Activated naive CD4-positive, alpha-beta T cell treated with anti-CD3 and anti-CD28 coated beads for 36 hours (primary cell): Measurements from ENCODE around the gene INPP5J. TPM values are rescaled to one million over a fixed set of nuclear protein-coding genes. Genes with fewer than 3 reads are reported as not detected.
"Not testable (repeated sequence)": the region's sequence is repeated elsewhere in the genome, so short reads cannot be mapped to it uniquely, and the experiment has no call there.

ENCODE experiments used
- CTCF ChIA-PET: fragments of 350-600 bp; sonication (Branson Sonifier 250); formaldehyde crosslinking; loops from one replicate; lab custom pipeline; 2021; ENCODE audit warnings: antibody characterized with exemption; lab: Charles Lee
- DNase-seq: peaks from one replicate; pipeline ENCODE4 v3.0.0-alpha.2; 2020
- H3K27ac Mint-ChIP-seq: one replicate; pipeline ENCODE4 v1.8.0; 2021; ENCODE audit warnings: mild to moderate bottlenecking, mixed read lengths
- H3K27me3 Mint-ChIP-seq: one replicate; pipeline ENCODE4 v1.8.0; 2021; ENCODE audit warnings: low read depth, mixed read lengths
- H3K36me3 Mint-ChIP-seq: one replicate; pipeline ENCODE4 v1.8.0; 2021; ENCODE audit warnings: low read depth, mixed read lengths
- H3K4me1 Mint-ChIP-seq: one replicate; pipeline ENCODE4 v1.8.0; 2021; ENCODE audit warnings: low read depth, mixed read lengths
- H3K4me3 Mint-ChIP-seq: one replicate; pipeline ENCODE4 v1.8.0; 2021; ENCODE audit warnings: mild to moderate bottlenecking, moderate library complexity, mixed read lengths
- H3K9me3 Mint-ChIP-seq: one replicate; pipeline ENCODE4 v1.8.0; 2021; ENCODE audit warnings: mixed read lengths
- intact Hi-C: fragments of 100-400 bp; cut with micrococcal nuclease; formaldehyde crosslinking; loops from one replicate; pipeline ENCODE4 v1.15.1; 2023
- microRNA-seq: library from miRNA; unstranded; fragments of <30 nt; microRNA quantifications from one replicate; pipeline ENCODE4 v1.2.0, GENCODE V29; 2022; ENCODE audit warnings: borderline microRNAs expressed, borderline replicate concordance
- total RNA-seq, 2 experiments: library from RNA; stranded (reverse); gene quantifications; one replicate each; pipeline ENCODE4 v1.2.3, GENCODE V29; 2021

The INPP5J gene
- total RNA-seq, 2 experiments from 2014 or later, result 0.12 to 0.17 TPM

DNA sequence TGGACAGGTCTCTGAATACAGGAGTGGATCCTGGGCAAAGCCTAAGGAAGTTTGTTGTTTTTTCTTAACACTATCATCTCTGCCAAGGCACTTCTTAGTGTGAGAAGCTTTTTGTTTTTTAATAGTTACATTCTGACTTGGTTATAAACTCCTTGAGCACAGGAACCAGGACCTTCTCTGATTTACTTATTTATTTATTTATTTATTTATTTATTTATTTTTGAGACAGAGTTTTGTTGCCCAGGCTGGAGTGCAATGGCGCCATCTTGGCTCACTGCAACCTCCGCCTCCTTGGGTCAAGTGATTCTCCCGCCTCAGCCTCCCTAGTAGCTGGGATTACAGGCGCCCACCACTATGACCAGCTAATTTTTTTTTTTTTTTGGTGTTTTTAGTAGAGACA is 48.2 kb downstream of the INPP5J start:
- H3K36me3 Mint-ChIP-seq, result peaks cover 4% of the 10 kb centered on the region
- H3K27me3 Mint-ChIP-seq, result no peaks in the 10 kb centered on the region
- H3K27ac Mint-ChIP-seq, result no peak overlapping the region
- H3K4me1 Mint-ChIP-seq, result peaks cover 55% of the 10 kb centered on the region
- H3K9me3 Mint-ChIP-seq, result no peaks in the 10 kb centered on the region
- CTCF ChIA-PET, result interaction anchor here (0.6 kb wide), 1 partner anchor 152 kb away, joined by 6 read pairs; no protein-coding TSS in a partner anchor
- DNase-seq, result no peak
- no peak overlapping the region for H3K4me3 Mint-ChIP-seq
- intact Hi-C loops, result loop anchor here (5.0 to 10.0 kb wide), 2 partner anchors 116 to 474 kb away; no protein-coding TSS in a partner anchor

DNA sequence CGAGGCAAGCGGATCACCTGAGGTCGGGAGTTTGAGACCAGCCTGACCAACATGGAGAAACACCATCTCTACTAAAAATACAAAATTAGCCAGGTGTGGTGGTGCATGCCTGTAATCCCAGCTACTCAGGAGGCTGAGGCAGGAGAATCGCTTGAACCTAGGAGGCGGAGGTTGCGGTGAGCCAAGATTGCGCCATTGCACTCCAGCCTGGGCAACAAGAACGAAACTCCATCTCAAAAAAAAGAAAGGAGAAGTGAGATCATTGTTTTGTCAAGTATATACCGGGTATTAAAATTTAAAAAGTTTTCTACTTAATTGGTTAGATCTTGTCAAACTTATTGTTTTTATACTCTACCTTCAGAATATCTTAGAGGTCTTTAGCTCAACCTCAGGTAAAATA is 49.0 kb downstream of the INPP5J start:
- H3K27me3 Mint-ChIP-seq, DNase-seq, H3K36me3 Mint-ChIP-seq, H3K9me3 Mint-ChIP-seq, CTCF ChIA-PET, H3K4me3 Mint-ChIP-seq: not testable (repeated sequence)
- peak overlapping the region; percentile 61 for H3K27ac Mint-ChIP-seq
- intact Hi-C loops, result loop anchor here (5.0 to 10.0 kb wide), 2 partner anchors 116 to 473 kb away; no protein-coding TSS in a partner anchor
- peaks cover 50% of the 10 kb centered on the region for H3K4me1 Mint-ChIP-seq

GRCh38 chr22:31173386-31174145 is 50.8 kb downstream of the INPP5J start:
- intact Hi-C loops, result loop anchor here (1.0 to 10.0 kb wide), 5 partner anchors 13 to 471 kb away; partner anchors contain the start of genes LIMK2 and RNF185
- CTCF ChIA-PET, result interaction anchor here (0.8 kb wide), 1 partner anchor 11 kb away, joined by 5 read pairs; no protein-coding TSS in a partner anchor
- Mint-ChIP-seq H3K27ac (peak overlapping the region; percentile 84), H3K36me3 (peaks cover 4% of the 10 kb centered on the region), H3K4me1 (peaks cover 47% of the 10 kb centered on the region), H3K27me3 (no peaks in the 10 kb centered on the region), H3K9me3 (no peaks in the 10 kb centered on the region), H3K4me3 (peak overlapping the region; percentile 23)
- no peak for DNase-seq

- Mint-ChIP-seq H3K27me3 (no peaks in the 10 kb centered on the region), H3K9me3 (peaks cover 2% of the 10 kb centered on the region), H3K27ac (no peak overlapping the region), H3K4me1 (peaks cover 50% of the 10 kb centered on the region), H3K4me3 (no peak overlapping the region), H3K36me3 (peaks cover 10% of the 10 kb centered on the region)
- intact Hi-C loops, result loop anchor here (10.0 kb wide), 1 partner anchor 468 kb away; no protein-coding TSS in a partner anchor
- CTCF ChIA-PET, result interaction anchor here (0.6 kb wide), 1 partner anchor 67 kb away, joined by 6 read pairs; no protein-coding TSS in a partner anchor
- no peak for DNase-seq
Measured at GRCh38 chr22:31176923-31177322, 54.2 kb downstream of the INPP5J start.

GRCh38 chr22:31177420-31178162 is 54.8 kb downstream of the INPP5J start:
- no peak for DNase-seq
- peaks cover 10% of the 10 kb centered on the region for H3K36me3 Mint-ChIP-seq
- no peak overlapping the region for H3K4me3 Mint-ChIP-seq
- intact Hi-C loops, result loop anchor here (10.0 kb wide), 1 partner anchor 467 kb away; no protein-coding TSS in a partner anchor
- H3K4me1 Mint-ChIP-seq, result peaks cover 44% of the 10 kb centered on the region
- H3K27me3 Mint-ChIP-seq, result no peaks in the 10 kb centered on the region
- H3K27ac Mint-ChIP-seq, result no peak overlapping the region
- peaks cover 2% of the 10 kb centered on the region for H3K9me3 Mint-ChIP-seq
- CTCF ChIA-PET, result no interaction called here

DNA sequence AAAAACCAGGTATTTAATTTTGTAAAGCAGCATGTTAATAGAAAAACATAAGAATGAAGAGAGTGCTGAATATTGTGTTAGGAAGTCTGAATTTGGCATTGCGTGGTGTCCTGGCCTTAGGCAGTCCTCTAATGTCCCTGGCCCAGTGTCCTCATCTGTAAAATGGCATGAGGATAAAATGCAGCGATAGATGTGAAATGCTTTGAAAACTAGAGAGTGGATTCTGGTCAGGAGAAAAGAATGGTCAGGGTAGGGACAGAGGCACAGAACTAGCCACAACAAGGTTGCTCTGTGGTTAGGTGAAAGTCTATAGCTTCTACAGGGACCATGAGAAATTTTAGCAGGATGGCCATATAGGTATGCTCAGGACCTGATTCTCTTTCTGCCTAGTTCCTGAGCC is 56.1 kb downstream of the INPP5J start:
- no peak for DNase-seq
- Mint-ChIP-seq H3K4me1 (peaks cover 31% of the 10 kb centered on the region), H3K4me3 (no peak overlapping the region), H3K27me3 (no peaks in the 10 kb centered on the region), H3K9me3 (peaks cover 2% of the 10 kb centered on the region), H3K36me3 (peaks cover 10% of the 10 kb centered on the region), H3K27ac (no peak overlapping the region)
- CTCF ChIA-PET, result no interaction called here
- intact Hi-C loops, result loop anchor here (10.0 kb wide), 1 partner anchor 466 kb away; no protein-coding TSS in a partner anchor

- H3K4me1 Mint-ChIP-seq, result peaks cover 27% of the 10 kb centered on the region
- CTCF ChIA-PET, result no interaction called here
- H3K36me3 Mint-ChIP-seq, result peaks cover 10% of the 10 kb centered on the region
- no peak overlapping the region for H3K27ac Mint-ChIP-seq
- intact Hi-C loops, result loop anchor here (10.0 kb wide), 1 partner anchor 465 kb away; no protein-coding TSS in a partner anchor
- H3K9me3 Mint-ChIP-seq, result peaks cover 2% of the 10 kb centered on the region
- no peak overlapping the region for H3K4me3 Mint-ChIP-seq
- DNase-seq, result no peak
- H3K27me3 Mint-ChIP-seq, result no peaks in the 10 kb centered on the region
Measured at GRCh38 chr22:31179345-31179744, 56.6 kb downstream of the INPP5J start.

DNA sequence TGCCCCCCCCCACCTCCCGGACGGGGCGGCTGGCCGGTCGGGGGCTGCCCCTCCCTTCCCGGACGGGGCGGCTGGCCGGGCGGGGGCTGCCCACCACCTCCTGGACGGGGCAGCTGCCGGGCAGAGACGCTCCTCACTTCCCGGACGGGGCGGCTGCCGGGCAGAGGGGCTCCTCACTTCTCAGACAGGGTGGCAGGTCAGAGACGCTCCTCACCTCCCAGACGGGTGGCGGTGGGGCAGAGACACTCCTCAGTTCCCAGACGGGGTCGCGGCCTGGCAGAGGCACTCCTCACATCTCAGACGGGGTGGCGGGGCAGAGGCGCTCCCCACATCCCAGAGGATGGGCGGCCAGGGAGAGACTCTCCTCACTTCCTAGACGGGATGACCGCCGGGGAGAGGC is 61.2 kb downstream of the INPP5J start:
- Mint-ChIP-seq H3K4me1 (peaks cover 9% of the 10 kb centered on the region), H3K27me3 (no peaks in the 10 kb centered on the region), H3K36me3 (peaks cover 9% of the 10 kb centered on the region), H3K9me3 (peaks cover 2% of the 10 kb centered on the region), H3K4me3 (no peak overlapping the region), H3K27ac (no peak overlapping the region)
- intact Hi-C loops, result no loop called here
- no peak for DNase-seq
- CTCF ChIA-PET, result no interaction called here

Small RNAs within 50 kb of the gene (microRNA-seq; reads per million reads assigned to microRNA genes)
- gene MIR3928, result 11.5 reads per million, percentile 25 among the genes with 10 or more reads in this experiment

Other genes with a start within 250 kb of the INPP5J start
- gene MORC2, start 154.2 kb upstream of the INPP5J start, total RNA-seq, result 10 to 100 TPM; 18.3 to 18.6 TPM
- gene TUG1, start 153.7 kb upstream of the INPP5J start, total RNA-seq, result 10 to 100 TPM; 42.3 to 44.0 TPM
- 10 to 100 TPM; 46.2 to 47.6 TPM for gene SMTN, start 41.6 kb upstream of the INPP5J start, total RNA-seq
- 10 to 100 TPM in 1 of 2 experiments, 1 to 10 TPM in 1; 9.3 to 11.0 TPM for gene SELENOM, start 15.4 kb upstream of the INPP5J start, total RNA-seq
- not detected for gene PLA2G3, start 17.5 kb downstream of the INPP5J start, total RNA-seq
- gene RNF185, start 37.2 kb downstream of the INPP5J start, total RNA-seq, result 10 to 100 TPM; 11.3 to 12.3 TPM
- 10 to 100 TPM; 50.8 to 50.9 TPM for gene LIMK2, start 89.3 kb downstream of the INPP5J start, total RNA-seq
- gene PIK3IP1, start 169.5 kb downstream of the INPP5J start, total RNA-seq, result 10 to 100 TPM; 27.4 to 28.6 TPM
- 10 to 100 TPM; 18.5 to 19.4 TPM for gene PATZ1, start 223.4 kb downstream of the INPP5J start, total RNA-seq